ENCODE data around the gene LDLRAD3. TPM values are rescaled to one million over a fixed set of nuclear protein-coding genes. Genes with fewer than 3 reads are reported as not detected.

Gene LDLRAD3
- total and polyA plus RNA-seq, 9 donors, result 14.5 to 32.4 (median 17.2) TPM

GRCh38 chr11:36035999-36036398 lies 92.1 kb downstream of the LDLRAD3 start:
- intact Hi-C loops (cut with DNase I), result no loop called here
- no peaks in the 10 kb centered on the region for H3K27me3 ChIP-seq
- no peak for TF ChIP-seq EP300 (IDR thresholded peaks at IDR 0.05)
- TF ChIP-seq CTCF (IDR thresholded peaks at IDR 0.05), result no peak
- no peak for TF ChIP-seq POLR2A (IDR thresholded peaks at IDR 0.05)
- peaks cover 15% of the 10 kb centered on the region for H3K4me1 ChIP-seq (ENCODE audit: insufficient read depth)
- 83 to 95% (median 89%) methylated on average over 9 of the region's 9 CpGs for WGBS, 3 donors
- no peak for DNase-seq
- no peak overlapping the region for H3K4me3 ChIP-seq
- no peaks in the 10 kb centered on the region for H3K36me3 ChIP-seq
- H3K9me3 ChIP-seq, result no peaks in the 10 kb centered on the region
- H3K27ac ChIP-seq, result no peak overlapping the region

GRCh38 chr11:36037031-36037430 lies 93.2 kb downstream of the LDLRAD3 start:
- peak in 3 of 5 donors; percentile 35 to 56 (median 40) for DNase-seq
- H3K36me3 ChIP-seq, result no peaks in the 10 kb centered on the region
- H3K4me3 ChIP-seq, result no peak overlapping the region
- TF ChIP-seq POLR2A (IDR thresholded peaks at IDR 0.05), result no peak
- no peak overlapping the region for H3K27ac ChIP-seq
- peaks cover 14% of the 10 kb centered on the region for H3K4me1 ChIP-seq (ENCODE audit: insufficient read depth)
- intact Hi-C loops (cut with DNase I), result no loop called here
- no peaks in the 10 kb centered on the region for H3K27me3 ChIP-seq
- 45 to 47% (median 46%) methylated on average over 7 of the region's 7 CpGs for WGBS, 3 donors
- no peaks in the 10 kb centered on the region for H3K9me3 ChIP-seq

GRCh38 chr11:36038541-36038940 lies 94.7 kb downstream of the LDLRAD3 start:
- intact Hi-C loops (cut with DNase I), result no loop called here
- no peaks in the 10 kb centered on the region for H3K36me3 ChIP-seq
- DNase-seq, result no peak
- peaks cover 14% of the 10 kb centered on the region for H3K4me1 ChIP-seq (ENCODE audit: insufficient read depth)
- no peaks in the 10 kb centered on the region for H3K27me3 ChIP-seq
- TF ChIP-seq CTCF (IDR thresholded peaks at IDR 0.05) (no peak), EP300 (IDR thresholded peaks at IDR 0.05) (no peak), POLR2A (IDR thresholded peaks at IDR 0.05) (no peak)
- no peak overlapping the region for H3K27ac ChIP-seq
- H3K4me3 ChIP-seq, result no peak overlapping the region
- no peaks in the 10 kb centered on the region for H3K9me3 ChIP-seq
- WGBS, 3 donors, result 43 to 67% (median 49%) methylated on average over 3 of the region's 3 CpGs

DNA sequence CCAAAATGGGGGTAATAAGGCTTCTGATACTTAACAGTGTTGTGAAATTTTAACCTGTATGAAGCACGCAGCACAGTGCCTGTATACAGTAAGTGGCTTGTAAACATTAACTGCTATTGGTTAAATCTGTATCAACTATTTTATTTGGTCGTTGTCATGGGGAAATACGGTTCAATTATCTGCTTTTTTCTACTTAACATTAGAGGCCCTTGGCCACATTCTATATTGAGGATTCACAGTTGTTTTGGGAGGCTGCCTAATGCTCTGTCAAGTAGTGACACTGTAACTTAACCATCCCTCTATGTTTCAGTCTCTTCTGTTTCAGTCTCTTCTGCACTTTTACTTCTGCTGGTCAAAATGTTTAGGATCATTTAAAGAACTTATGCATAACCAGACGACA lies 95.6 kb downstream of the LDLRAD3 start:
- no peaks in the 10 kb centered on the region for H3K9me3 ChIP-seq
- no peaks in the 10 kb centered on the region for H3K27me3 ChIP-seq
- H3K36me3 ChIP-seq, result no peaks in the 10 kb centered on the region
- peaks cover 14% of the 10 kb centered on the region for H3K4me1 ChIP-seq (ENCODE audit: insufficient read depth)
- no peak for TF ChIP-seq EP300 (IDR thresholded peaks at IDR 0.05)
- intact Hi-C loops (cut with DNase I), result no loop called here
- no peak overlapping the region for H3K27ac ChIP-seq
- no peak overlapping the region for H3K4me3 ChIP-seq
- WGBS, 3 donors, result 65 to 70% (median 68%) methylated on average over 4 of the region's 4 CpGs
- no peak for DNase-seq

DNA sequence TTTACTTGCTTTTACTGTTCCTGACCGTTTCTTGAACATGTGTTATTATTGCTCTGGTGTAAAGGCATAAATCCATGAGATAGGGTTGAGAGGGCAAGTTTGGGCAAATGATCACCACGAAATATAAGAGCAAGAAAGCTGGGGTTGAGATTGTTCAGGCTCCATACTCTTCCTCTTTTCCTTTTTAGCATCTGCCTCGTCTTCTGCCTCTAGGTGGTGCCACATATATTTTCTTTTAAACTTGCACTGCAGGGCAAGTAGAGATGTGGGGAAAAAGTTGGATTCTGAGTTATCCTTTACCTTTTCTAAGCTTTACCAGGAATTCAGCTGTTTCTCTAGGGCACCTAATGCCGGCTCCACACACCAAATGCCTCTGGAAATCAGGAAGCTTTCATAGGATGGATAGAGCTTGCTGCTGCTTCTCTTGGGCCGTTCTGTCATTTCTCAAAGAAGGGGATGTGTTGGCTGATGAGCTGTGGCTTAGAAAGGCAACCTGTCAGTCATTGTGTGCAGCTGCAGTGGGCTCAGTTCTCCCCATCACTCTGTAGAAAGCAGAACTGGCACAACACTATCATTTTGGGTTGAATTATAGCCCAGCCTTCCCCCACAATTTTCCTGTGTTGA lies 98.2 kb downstream of the LDLRAD3 start:
- Histone ChIP-seq H3K36me3 (no peaks in the 10 kb centered on the region), H3K4me3 (no peak overlapping the region), H3K9me3 (no peaks in the 10 kb centered on the region), H3K27me3 (no peaks in the 10 kb centered on the region), H3K27ac (no peak overlapping the region), H3K4me1 (ENCODE audit: insufficient read depth) (peaks cover 3% of the 10 kb centered on the region)
- no peak for DNase-seq
- intact Hi-C loops (cut with DNase I), result no loop called here
- TF ChIP-seq CTCF (IDR thresholded peaks at IDR 0.05) (no peak), EP300 (IDR thresholded peaks at IDR 0.05) (no peak), POLR2A (IDR thresholded peaks at IDR 0.05) (no peak)
- WGBS, 3 donors, result 80 to 82% (median 81%) methylated on average over 5 of the region's 5 CpGs

Data from ovary (tissue), 9 donors.